G401 (cell line): Measurements from ENCODE around the gene GJD4. TPM values are rescaled to one million over a fixed set of nuclear protein-coding genes. Genes with fewer than 3 reads are reported as not detected.

Experiments used
- DNase-seq: peaks from one replicate; pipeline ENCODE4 v3.0.0-alpha.2; 2015; ENCODE audit warnings: low spot score
- in situ Hi-C: cut with HindIII; loops from 2 replicates; pipeline ENCODE4 v1.10.0; 2016; ENCODE audit warnings: low sequenced_read_pairs, mixed read lengths
- total RNA-seq: library from RNA; depleted of rRNA; stranded (reverse); fragments of >200 nt; shearing (Covaris generic); gene quantifications from 2 replicates; pipeline ENCODE4 v1.2.3, GENCODE V29; 2014

The GJD4 gene
- total RNA-seq, 1 experiment from 2014 or later = not detected

GRCh38 chr10:35612385-35613106 lies 7.4 kb downstream of the GJD4 start:
- in situ Hi-C loops = no loop called here
- DNase-seq = no peak

GRCh38 chr10:35613107-35613440 lies 7.9 kb downstream of the GJD4 start:
- DNase-seq = no peak
- in situ Hi-C loops = no loop called here

GRCh38 chr10:35613597-35614226 lies 8.6 kb downstream of the GJD4 start:
- no peak for DNase-seq
- in situ Hi-C loops = no loop called here

- in situ Hi-C loops = no loop called here
- no peak for DNase-seq
These were observed 9.2 kb downstream of the GJD4 start for GRCh38 chr10:35614312-35614711.

GRCh38 chr10:35626971-35627507 lies 21.9 kb downstream of the GJD4 start:
- DNase-seq = no peak
- in situ Hi-C loops = no loop called here

- in situ Hi-C loops = no loop called here
- no peak for DNase-seq
These were observed 26.3 kb downstream of the GJD4 start for GRCh38 chr10:35631404-35631803.

- in situ Hi-C loops = no loop called here
- no peak for DNase-seq
These were observed 26.9 kb downstream of the GJD4 start for GRCh38 chr10:35632027-35632426.

- DNase-seq = no peak
- in situ Hi-C loops = no loop called here
These were observed 28.2 kb downstream of the GJD4 start for GRCh38 chr10:35633006-35633980.

GRCh38 chr10:35635576-35635975 lies 30.4 kb downstream of the GJD4 start:
- DNase-seq = peak; percentile 59
- in situ Hi-C loops = no loop called here

GRCh38 chr10:35636956-35637355 lies 31.8 kb downstream of the GJD4 start:
- DNase-seq = no peak
- in situ Hi-C loops = no loop called here

GRCh38 chr10:35637462-35637861 lies 32.3 kb downstream of the GJD4 start:
- DNase-seq = no peak
- in situ Hi-C loops = no loop called here

GRCh38 chr10:35638101-35638500 lies 33.0 kb downstream of the GJD4 start:
- no peak for DNase-seq
- in situ Hi-C loops = no loop called here

GRCh38 chr10:35639021-35639727 lies 34.0 kb downstream of the GJD4 start:
- no peak for DNase-seq
- in situ Hi-C loops = no loop called here

- DNase-seq = no peak
These were observed 34.7 kb downstream of the GJD4 start for GRCh38 chr10:35639728-35640401.

GRCh38 chr10:35640474-35640873 lies 35.3 kb downstream of the GJD4 start:
- peak; percentile 16 for DNase-seq
- in situ Hi-C loops = no loop called here

More at GRCh38 chr10:35639728-35640401, 34.7 kb downstream of the GJD4 start:
- in situ Hi-C loops = no loop called here

GRCh38 chr10:35640951-35641675 lies 36.0 kb downstream of the GJD4 start:
- peak; percentile 14 for DNase-seq
- in situ Hi-C loops = no loop called here

- DNase-seq = no peak
- in situ Hi-C loops = no loop called here
These were observed 36.5 kb downstream of the GJD4 start for GRCh38 chr10:35641676-35642034.
